GM12892 (cell line): ENCODE results near the gene TTPAL.

ENCODE experiments used
- POLR2A ChIP-seq: IDR thresholded peaks from 2 replicates; pipeline ENCODE4 v1.6.1; 2011; ENCODE audit warnings: low read depth, low read length, control low read depth
- POLR2AphosphoS5 ChIP-seq: IDR thresholded peaks from 2 replicates; pipeline ENCODE4 v1.6.1; 2011; ENCODE audit warnings: low read depth, low read length, control low read depth

DNA sequence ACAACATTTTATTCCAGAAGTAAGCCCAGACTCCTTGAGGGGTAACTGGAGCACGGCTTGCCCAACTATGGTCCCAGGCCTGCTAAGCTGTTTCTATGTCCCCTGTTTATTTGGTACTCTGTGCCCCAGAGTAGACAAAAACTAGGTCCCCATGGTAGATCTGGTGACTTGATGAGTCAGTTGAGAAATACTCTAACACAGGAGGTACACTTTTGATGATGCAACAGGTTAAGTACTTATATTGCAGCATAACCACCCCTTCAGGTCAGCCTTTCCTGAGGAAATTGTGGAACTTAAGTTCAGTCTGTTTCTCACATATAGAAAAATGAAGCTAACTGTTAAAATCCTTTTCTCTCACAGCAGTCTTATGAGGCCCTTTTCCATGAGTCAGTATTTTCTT lies 19.6 kb downstream of the TTPAL start:
- TF ChIP-seq POLR2AphosphoS5 (no peak), POLR2A (no peak)
